22Rv1 (cell line): Measurements from ENCODE around the gene KIRREL3.

ENCODE experiments used
- CTCF ChIP-seq: fragments of 450-650 bp; IDR thresholded peaks from 2 replicates; pipeline ENCODE4 v1.5.1; 2017; ENCODE audit warnings: mild to moderate bottlenecking
- ZFX ChIP-seq: fragments of 450-650 bp; IDR thresholded peaks from 2 replicates; pipeline ENCODE4 v1.6.1; 2017; ENCODE audit warnings: antibody characterized with exemption, borderline replicate concordance

GRCh38 chr11:126502982-126503381 lies 497.6 kb downstream of the KIRREL3 start:
- TF ChIP-seq CTCF (no peak), ZFX (no peak)
